ENCODE measurements around the gene COG4.
"Not testable (repeated sequence)": the region's sequence is repeated elsewhere in the genome, so short reads cannot be mapped to it uniquely, and the experiment has no call there.

Gene COG4

DNA sequence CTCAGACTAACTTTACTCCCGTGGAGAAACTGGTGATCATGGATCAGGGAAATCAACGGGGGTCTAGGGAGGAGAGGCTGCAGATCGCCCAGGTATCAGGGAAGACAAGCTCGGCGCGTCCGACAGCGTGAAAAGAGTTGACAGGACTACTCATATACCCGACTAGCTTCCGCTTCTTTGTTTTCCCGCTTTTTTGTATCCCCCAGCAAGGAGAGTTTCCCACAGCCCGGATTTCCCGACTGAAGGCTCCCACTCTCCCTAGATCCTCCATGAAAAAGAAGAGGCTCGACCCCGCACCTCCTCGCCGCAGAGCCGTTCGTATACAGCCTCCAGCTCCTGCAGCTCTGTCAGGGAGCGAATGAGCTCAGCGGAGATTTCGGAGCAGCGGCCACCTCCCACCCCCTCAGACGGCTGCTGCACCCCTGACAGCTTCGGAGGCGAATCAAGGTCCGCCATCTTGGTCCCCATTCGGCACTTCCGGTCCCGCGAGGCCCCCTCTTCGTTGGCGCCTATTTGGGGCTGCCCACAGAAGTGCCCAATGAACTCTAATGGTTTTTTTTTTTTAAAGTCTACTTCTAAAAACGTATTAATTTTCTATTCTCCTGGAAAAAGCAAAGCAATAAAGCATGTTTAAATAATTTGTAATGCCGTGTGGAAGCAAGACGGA, at the start of gene COG4:
TSS of gene COG4 (minus strand) at position 479 of the 667 bp plus-strand sequence. CDS start at position 468, 11 bp downstream.
- peak; percentile 80 to 86 for DNase-seq

GRCh38 chr16:70572926-70573270, 49.5 kb upstream of the COG4 start:
- DNase-seq, result no peak

DNA sequence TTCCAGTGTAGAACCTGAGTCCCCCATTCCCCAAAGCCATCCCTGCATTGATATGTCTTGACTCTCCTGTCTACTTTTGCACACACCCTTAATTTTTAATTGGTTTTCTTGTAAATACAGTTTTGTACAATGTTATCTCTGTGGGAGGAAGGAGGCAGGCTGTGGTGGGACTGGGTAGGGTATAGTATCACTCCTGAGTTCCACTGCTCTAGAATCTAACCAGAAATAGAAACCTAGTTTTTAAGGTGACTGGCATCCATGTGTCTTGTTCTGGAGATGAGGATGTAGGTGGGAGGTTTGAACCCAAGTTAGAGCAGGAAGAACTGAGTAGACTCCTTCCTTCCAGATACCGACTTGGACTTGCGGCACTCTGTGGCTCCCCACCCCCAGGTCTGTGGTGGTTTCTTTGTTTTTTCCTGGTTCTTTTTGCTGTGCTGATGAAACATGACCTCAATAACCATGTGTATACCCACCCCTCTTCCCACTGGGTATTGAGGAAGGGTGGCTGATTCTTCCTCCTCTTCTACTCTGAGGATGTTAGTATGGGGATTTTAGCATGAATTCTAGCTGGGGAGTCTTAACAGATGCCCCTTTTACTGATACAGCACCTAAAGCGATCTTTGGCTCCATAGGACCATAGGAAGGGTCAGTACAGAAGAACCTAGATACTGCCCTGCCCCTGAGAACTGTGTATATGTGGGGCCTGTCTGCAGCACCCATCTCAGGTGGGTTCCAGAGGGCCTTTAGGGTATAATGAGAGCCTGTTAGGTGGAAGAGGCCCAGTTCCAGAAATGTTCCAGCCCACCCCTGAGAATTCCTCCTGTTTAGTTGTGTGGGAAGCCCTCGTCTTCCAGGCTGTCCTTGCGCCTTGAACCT, 48.9 kb upstream of the COG4 start:
- DNase-seq, result no peak

DNA sequence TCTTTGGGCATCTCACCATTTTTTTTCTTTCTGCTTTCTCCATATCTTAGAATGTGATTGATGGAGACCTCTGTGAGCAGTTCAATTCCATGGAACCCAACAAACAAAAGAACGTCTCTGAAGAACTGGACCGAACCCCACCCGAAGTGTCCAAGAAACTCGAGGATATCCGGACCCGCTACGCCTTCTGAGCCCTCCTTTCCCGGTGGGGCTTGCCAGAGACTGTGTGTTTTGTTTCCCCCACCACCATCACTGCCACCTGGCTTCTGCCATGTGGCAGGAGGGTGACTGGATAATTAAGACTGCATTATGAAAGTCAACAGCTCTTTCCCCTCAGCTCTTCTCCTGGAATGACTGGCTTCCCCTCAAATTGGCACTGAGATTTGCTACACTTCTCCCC, 48.3 kb upstream of the COG4 start:
- no peak for DNase-seq

- no peak for DNase-seq
These were observed 47.7 kb upstream of the COG4 start for GRCh38 chr16:70570967-70571570.

DNA sequence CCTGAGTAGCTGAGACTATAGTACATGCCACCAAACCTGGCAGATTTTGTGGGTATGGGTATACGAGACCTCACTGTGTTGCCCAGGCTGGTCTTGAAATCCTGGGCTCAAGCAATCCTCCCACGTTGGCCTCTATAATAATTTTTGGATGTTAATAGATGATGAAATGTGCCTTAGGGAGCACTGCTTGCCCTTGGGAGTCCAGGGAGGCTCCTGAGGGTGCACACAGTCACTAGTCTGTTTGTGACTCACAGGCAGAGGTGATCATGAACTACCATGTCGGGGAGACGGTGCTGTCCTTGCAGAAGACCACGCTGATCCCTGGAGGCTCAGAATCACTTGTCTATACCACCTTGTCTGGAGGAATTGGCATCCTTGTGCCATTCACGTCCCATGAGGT, 46.4 kb upstream of the COG4 start:
- DNase-seq, result no peak

- DNase-seq, result no peak
These were observed 45.4 kb upstream of the COG4 start for GRCh38 chr16:70568601-70569237.

DNA sequence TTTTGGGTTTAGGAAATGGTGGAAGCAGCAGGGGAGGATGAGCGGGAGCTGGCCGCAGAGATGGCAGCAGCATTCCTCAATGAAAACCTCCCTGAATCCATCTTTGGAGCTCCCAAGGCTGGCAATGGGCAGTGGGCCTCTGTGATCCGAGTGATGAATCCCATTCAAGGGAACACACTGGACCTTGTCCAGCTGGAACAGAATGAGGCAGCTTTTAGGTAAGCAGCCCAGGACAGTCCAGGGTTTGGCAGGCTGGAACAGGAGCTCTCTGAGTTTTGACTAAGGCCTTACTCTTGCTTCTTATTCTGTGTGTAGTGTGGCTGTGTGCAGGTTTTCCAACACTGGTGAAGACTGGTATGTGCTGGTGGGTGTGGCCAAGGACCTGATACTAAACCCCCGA, 41.7 kb upstream of the COG4 start:
- DNase-seq, result no peak

DNA sequence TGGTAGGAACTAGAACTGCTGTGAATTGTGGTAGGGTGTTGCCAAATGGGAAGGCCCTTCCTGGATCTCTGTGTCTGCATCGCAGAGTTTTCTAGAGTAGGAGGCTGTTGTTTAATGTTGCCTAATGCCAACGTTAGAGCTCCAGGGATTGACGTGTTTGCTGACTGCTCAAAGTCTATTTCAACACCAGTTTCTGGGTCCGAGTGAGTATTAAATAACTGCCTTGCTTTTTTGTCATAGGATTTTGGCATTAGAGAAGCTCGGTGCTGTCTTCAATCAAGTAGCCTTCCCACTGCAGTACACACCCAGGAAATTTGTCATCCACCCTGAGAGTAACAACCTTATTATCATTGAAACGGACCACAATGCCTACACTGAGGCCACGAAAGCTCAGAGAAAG, 40.3 kb upstream of the COG4 start:
- no peak for DNase-seq

- no peak for DNase-seq
These were observed 38.3 kb upstream of the COG4 start for GRCh38 chr16:70561623-70562022.

DNA sequence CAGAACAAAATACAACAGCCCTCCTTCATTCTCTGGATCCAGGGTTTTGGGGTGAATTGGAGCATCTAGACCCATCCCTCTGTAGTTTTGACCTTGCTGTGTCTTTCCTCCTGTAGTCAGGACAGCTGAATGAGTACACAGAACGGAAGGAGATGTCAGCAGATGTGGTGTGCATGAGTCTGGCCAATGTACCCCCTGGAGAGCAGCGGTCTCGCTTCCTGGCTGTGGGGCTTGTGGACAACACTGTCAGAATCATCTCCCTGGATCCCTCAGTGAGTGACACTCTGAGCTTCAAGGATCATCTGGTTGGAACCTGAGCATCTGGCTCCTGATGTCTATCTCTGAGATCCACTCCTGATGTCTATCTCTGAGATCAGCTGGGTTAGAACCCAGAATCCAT, 32.7 kb upstream of the COG4 start:
- DNase-seq, result no peak

GRCh38 chr16:70553645-70554044, 30.3 kb upstream of the COG4 start:
- DNase-seq, result no peak

GRCh38 chr16:70552675-70553074, 29.3 kb upstream of the COG4 start:
- DNase-seq, result no peak

GRCh38 chr16:70551788-70552187, 28.4 kb upstream of the COG4 start:
- DNase-seq, result peak in 1 of 2 experiments; percentile 14

- no peak for DNase-seq
These were observed 26.7 kb upstream of the COG4 start for GRCh38 chr16:70550082-70550481.

GRCh38 chr16:70548936-70549335, 25.6 kb upstream of the COG4 start:
- no peak for DNase-seq

DNA sequence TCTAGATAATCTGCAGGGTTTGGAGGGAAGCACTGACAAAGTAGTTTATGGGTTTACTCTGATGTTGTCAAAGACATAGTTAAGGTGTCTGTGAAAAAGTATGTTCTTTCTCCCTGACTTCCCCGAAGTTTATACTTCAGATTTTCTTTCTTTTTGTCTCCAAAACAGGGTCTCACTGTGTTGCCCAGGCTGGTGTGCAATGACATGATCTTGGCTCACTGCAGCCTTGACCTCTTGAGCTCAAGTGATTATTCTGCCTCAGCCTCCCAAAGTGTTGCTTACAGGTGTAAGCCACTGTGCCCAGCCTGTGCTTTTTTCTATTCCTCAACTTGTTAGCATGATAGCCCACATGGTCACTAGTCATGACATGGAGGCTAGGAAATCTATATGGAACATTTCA, 21.2 kb upstream of the COG4 start:
- DNase-seq, result no peak

GRCh38 chr16:70540994-70541393, 17.6 kb upstream of the COG4 start:
- DNase-seq, result no peak

- no peak for DNase-seq
These were observed 11.6 kb upstream of the COG4 start for GRCh38 chr16:70534971-70535370.

DNA sequence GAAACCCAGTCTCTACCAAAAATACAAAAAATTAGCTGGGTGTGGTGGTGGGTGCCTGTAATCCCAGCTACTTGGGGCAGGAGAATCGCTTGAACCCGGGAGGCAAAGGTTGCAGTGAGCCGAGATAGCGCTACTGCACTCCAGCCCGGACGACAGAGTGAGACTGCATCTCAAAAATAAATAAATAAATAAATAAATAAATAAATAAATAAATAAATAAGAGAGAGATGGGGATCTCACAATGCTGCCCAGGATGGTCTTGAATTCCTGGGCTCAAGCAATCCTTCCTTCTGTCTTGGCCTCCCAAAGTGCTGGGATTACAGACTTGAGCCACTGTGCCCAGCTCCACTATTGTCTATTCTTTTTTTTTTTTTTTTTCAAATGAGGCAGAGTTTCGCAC, 6.6 kb upstream of the COG4 start:
- not testable (repeated sequence) for DNase-seq

DNA sequence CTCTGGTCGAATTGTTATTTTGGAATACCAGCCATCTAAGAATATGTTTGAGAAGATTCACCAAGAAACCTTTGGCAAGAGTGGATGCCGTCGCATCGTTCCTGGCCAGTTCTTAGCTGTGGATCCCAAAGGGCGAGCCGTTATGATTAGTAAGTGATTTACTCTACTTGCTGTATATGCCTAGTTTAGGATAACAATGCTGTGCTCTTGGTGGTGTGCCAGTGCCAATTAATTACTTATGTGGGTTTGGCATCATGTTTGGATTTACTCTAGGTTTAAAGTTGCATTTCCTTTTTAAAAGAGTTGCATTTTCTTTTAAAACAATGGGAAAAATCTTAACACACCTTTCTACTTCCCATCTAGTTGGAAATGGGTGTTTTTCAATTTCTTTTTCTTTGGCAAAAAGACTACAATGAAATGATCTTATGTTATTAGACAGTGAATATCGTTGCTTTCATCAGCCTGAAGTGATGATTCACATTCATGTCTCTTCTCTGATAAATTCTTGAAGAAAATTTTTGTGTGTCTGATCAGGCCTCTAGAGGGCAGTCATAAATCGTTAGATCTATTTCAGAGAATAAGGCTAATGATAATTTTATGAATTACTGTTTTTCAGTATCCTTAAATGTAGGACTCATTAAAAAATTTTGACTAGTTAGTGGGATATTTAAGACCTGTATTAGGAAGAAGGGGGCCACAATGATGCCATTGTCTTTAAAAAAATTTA, 5.9 kb upstream of the COG4 start:
- peak; percentile 61 to 67 for DNase-seq

DNA sequence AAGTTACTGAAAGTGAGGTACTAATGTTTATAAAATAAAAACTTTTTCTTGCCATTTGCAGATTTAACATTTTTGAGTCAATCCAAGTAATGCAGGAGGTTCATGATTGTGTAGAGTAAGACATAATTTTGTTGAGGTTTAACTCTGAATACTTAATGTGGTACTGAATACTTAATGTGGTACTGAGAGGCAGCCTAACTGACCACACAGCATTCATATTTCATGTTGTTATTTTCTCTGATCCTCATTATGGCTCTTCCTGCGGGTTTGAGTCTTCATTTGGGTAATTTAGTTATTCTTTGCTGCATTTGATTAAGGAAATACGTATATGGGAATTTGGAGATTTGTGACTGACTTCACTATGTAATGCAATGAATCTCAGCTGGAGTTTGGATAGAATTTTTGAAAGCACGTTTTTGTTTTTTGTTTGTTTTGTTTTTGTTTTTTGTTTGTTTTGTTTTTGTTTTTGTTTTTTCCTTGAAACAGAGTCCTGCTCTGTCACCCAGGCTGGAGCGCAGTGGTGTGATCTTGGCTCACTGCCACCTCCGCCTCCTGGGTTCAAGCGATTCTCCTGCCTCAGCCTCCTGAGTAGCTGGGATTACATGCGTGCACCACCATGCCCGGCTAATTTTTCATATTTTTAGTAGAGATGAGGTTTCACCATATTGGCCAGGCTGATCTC, 4.1 kb upstream of the COG4 start:
- DNase-seq, result no peak
